GM12891 (cell line): ENCODE results near the gene AP2A2.

ENCODE experiments used
- POLR2A ChIP-seq: IDR thresholded peaks from 2 replicates; pipeline ENCODE4 v1.6.1; 2011; ENCODE audit warnings: low read depth, low read length, control low read depth
- POLR2AphosphoS5 ChIP-seq: IDR thresholded peaks from 2 replicates; pipeline ENCODE4 v1.6.1; 2011; ENCODE audit warnings: low read depth, low read length, control low read depth
- TAF1 ChIP-seq: IDR thresholded peaks from 2 replicates; pipeline ENCODE4 v1.6.1; 2011; ENCODE audit warnings: low read depth, low read length, control low read depth

DNA sequence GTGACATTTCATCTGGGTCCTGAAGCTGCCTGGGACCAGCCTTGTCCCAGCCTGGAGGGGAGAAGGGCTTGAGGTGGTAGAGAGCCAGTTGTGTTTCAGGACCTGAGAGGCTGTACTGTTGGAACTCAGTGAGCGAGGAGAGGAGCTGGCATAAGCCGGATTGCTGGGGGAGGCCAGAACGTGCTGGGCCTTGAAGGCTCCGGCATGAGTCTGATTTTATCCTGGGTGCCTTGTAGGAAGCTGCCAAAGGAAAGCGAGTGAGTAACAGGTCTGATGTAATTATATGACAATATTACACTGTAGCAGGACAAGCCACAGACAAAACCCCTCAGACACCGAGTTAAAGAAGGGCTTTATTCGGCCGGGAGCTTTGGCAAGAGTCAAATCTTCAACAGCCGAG, 17.2 kb downstream of the AP2A2 start:
- TF ChIP-seq POLR2AphosphoS5: no peak
- no peak for TF ChIP-seq POLR2A
- TF ChIP-seq TAF1: no peak
